ENCODE results near the gene BARHL2.

BARHL2 gene

GRCh38 chr1:90721210-90722194 lies 4.4 kb upstream of the BARHL2 start (continued):
- TF ChIP-seq, protein P1, sequence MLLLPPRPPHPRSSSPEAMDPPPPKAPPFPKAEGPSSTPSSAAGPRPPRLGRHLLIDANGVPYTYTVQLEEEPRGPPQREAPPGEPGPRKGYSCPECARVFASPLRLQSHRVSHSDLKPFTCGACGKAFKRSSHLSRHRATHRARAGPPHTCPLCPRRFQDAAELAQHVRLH (tag by site-specific recombination; IDR thresholded peaks at IDR 0.05), result no peak
- TF ChIP-seq ZBTB20 (tag by site-specific recombination; IDR thresholded peaks at IDR 0.05), result no peak
- no peak for TF ChIP-seq ZNF350 (tag by site-specific recombination; IDR thresholded peaks at IDR 0.05)
- peak; percentile 52; the same call in 1 of the 2 replicates for TF ChIP-seq ZNF561 (tag by site-specific recombination; IDR thresholded peaks at IDR 0.05; ENCODE audit: borderline replicate concordance)
- no peak for TF ChIP-seq ZNF146 (tag by site-specific recombination; IDR thresholded peaks at IDR 0.05)
- no peak for TF ChIP-seq ZNF530 (tag by site-specific recombination; IDR thresholded peaks at IDR 0.05; ENCODE audit: low read depth)
- no peak for TF ChIP-seq IKZF3 (tag by site-specific recombination; IDR thresholded peaks at IDR 0.05)
- TF ChIP-seq ZFP69B (tag by site-specific recombination; IDR thresholded peaks at IDR 0.05), result no peak
- no peak for TF ChIP-seq HOXC10 (CRISPR knock-in tag; IDR thresholded peaks at IDR 0.05)
- no peak for TF ChIP-seq ZNF560 (tag by site-specific recombination; IDR thresholded peaks at IDR 0.05; ENCODE audit: borderline replicate concordance)
- TF ChIP-seq, protein P2, sequence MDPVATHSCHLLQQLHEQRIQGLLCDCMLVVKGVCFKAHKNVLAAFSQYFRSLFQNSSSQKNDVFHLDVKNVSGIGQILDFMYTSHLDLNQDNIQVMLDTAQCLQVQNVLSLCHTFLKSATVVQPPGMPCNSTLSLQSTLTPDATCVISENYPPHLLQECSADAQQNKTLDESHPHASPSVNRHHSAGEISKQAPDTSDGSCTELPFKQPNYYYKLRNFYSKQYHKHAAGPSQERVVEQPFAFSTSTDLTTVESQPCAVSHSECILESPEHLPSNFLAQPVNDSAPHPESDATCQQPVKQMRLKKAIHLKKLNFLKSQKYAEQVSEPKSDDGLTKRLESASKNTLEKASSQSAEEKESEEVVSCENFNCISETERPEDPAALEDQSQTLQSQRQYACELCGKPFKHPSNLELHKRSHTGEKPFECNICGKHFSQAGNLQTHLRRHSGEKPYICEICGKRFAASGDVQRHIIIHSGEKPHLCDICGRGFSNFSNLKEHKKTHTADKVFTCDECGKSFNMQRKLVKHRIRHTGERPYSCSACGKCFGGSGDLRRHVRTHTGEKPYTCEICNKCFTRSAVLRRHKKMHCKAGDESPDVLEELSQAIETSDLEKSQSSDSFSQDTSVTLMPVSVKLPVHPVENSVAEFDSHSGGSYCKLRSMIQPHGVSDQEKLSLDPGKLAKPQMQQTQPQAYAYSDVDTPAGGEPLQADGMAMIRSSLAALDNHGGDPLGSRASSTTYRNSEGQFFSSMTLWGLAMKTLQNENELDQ (tag by site-specific recombination; IDR thresholded peaks at IDR 0.05; ENCODE audit: low read depth), result no peak
- TF ChIP-seq ZBTB17 (tag by site-specific recombination; IDR thresholded peaks at IDR 0.05), result peak; percentile 78
- no peak for TF ChIP-seq ZNF48 (tag by site-specific recombination; IDR thresholded peaks at IDR 0.05)
- TF ChIP-seq ZNF302 (tag by site-specific recombination; IDR thresholded peaks at IDR 0.05; ENCODE audit: low read depth), result no peak
- no peak for TF ChIP-seq GFI1B (tag by site-specific recombination; IDR thresholded peaks at IDR 0.05)
- TF ChIP-seq ZNF768 (tag by site-specific recombination; IDR thresholded peaks at IDR 0.05), result no peak
- TF ChIP-seq, protein P3, sequence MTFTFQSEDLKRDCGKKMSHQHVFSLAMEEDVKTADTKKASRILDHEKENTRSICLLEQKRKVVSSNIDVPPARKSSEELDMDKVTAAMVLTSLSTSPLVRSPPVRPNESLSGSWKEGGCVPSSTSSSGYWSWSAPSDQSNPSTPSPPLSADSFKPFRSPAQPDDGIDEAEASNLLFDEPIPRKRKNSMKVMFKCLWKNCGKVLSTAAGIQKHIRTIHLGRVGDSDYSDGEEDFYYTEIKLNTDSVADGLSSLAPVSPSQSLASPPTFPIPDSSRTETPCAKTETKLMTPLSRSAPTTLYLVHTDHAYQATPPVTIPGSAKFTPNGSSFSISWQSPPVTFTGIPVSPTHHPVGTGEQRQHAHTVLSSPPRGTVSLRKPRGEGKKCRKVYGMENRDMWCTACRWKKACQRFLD (tag by site-specific recombination; IDR thresholded peaks at IDR 0.05), result no peak
- TF ChIP-seq ZNF140 (tag by site-specific recombination; IDR thresholded peaks at IDR 0.05), result no peak
- no peak for TF ChIP-seq ZNF433 (tag by site-specific recombination; IDR thresholded peaks at IDR 0.05; ENCODE audit: low read depth)
- peak; percentile 91 for TF ChIP-seq ZNF366 (tag by site-specific recombination; conservative IDR thresholded peaks at IDR 0.05)
- no peak for TF ChIP-seq ZNF571 (tag by site-specific recombination; IDR thresholded peaks at IDR 0.05)
- no peak; the same call in 1 of the 2 replicates for TF ChIP-seq ZSCAN30 (tag by site-specific recombination; IDR thresholded peaks at IDR 0.05)
- TF ChIP-seq, protein P4, sequence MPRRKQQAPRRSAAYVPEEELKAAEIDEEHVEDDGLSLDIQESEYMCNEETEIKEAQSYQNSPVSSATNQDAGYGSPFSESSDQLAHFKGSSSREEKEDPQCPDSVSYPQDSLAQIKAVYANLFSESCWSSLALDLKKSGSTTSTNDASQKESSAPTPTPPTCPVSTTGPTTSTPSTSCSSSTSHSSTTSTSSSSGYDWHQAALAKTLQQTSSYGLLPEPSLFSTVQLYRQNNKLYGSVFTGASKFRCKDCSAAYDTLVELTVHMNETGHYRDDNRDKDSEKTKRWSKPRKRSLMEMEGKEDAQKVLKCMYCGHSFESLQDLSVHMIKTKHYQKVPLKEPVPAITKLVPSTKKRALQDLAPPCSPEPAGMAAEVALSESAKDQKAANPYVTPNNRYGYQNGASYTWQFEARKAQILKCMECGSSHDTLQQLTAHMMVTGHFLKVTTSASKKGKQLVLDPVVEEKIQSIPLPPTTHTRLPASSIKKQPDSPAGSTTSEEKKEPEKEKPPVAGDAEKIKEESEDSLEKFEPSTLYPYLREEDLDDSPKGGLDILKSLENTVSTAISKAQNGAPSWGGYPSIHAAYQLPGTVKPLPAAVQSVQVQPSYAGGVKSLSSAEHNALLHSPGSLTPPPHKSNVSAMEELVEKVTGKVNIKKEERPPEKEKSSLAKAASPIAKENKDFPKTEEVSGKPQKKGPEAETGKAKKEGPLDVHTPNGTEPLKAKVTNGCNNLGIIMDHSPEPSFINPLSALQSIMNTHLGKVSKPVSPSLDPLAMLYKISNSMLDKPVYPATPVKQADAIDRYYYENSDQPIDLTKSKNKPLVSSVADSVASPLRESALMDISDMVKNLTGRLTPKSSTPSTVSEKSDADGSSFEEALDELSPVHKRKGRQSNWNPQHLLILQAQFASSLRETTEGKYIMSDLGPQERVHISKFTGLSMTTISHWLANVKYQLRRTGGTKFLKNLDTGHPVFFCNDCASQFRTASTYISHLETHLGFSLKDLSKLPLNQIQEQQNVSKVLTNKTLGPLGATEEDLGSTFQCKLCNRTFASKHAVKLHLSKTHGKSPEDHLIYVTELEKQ (tag by site-specific recombination; IDR thresholded peaks at IDR 0.05; ENCODE audit: borderline replicate concordance), result no peak
- TF ChIP-seq, protein P5, sequence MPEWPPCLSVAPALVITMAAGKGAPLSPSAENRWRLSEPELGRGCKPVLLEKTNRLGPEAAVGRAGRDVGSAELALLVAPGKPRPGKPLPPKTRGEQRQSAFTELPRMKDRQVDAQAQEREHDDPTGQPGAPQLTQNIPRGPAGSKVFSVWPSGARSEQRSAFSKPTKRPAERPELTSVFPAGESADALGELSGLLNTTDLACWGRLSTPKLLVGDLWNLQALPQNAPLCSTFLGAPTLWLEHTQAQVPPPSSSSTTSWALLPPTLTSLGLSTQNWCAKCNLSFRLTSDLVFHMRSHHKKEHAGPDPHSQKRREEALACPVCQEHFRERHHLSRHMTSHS (tag by site-specific recombination; IDR thresholded peaks at IDR 0.05), result no peak
- TF ChIP-seq OSR2 (tag by site-specific recombination; IDR thresholded peaks at IDR 0.05), result no peak

All from HEK293 (cell line).